Fibroblast of lung (primary cell): ENCODE data around the gene DLG5.

Experiments used
- EZH2 ChIP-seq: IDR thresholded peaks from 2 replicates; pipeline ENCODE4 v1.5.1; 2012; ENCODE audit warnings: low read length, control low read depth, mild to moderate bottlenecking; ENCODE audit errors: missing control alignments
- TF ChIP-seq, protein P1 (sequence below), 2 donors: IDR thresholded peaks in 1 of 2; conservative IDR thresholded peaks in 1 of 2; 1 replicate in 1 of 2; 2 replicates in 1 of 2; pipeline ENCODE4 v1.5.1; 2011 to 2012; ENCODE audit warnings: low read length in 2 of 2, control low read depth in 1 of 2, inconsistent platforms in 1 of 2, low read depth in 1 of 2, mild to moderate bottlenecking in 1 of 2

DNA sequence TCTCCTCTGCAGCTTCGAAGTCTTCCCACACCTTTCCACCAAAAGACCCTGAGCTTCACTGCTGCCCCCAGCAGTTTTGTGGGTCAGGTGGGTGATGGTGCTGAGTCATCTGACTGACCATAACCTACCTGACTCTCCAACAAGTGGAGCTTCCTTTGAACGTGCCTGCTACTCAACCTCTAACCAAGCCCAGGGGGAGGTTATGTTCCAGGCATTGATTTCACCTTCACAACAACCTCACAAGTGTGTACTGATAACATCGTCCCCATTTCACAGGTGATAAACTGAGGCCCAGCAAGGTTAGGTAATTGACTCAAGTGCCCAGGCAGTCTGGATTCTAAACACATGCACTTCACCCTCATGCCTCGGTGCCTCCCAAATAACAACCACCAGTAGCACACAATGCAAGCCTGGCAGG, 66.7 kb downstream of the DLG5 start:
- TF ChIP-seq, protein P1, sequence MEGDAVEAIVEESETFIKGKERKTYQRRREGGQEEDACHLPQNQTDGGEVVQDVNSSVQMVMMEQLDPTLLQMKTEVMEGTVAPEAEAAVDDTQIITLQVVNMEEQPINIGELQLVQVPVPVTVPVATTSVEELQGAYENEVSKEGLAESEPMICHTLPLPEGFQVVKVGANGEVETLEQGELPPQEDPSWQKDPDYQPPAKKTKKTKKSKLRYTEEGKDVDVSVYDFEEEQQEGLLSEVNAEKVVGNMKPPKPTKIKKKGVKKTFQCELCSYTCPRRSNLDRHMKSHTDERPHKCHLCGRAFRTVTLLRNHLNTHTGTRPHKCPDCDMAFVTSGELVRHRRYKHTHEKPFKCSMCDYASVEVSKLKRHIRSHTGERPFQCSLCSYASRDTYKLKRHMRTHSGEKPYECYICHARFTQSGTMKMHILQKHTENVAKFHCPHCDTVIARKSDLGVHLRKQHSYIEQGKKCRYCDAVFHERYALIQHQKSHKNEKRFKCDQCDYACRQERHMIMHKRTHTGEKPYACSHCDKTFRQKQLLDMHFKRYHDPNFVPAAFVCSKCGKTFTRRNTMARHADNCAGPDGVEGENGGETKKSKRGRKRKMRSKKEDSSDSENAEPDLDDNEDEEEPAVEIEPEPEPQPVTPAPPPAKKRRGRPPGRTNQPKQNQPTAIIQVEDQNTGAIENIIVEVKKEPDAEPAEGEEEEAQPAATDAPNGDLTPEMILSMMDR (conservative IDR thresholded peaks at IDR 0.05 in 1 of 2, IDR thresholded peaks at IDR 0.05 in 1 of 2; ENCODE audit: low read depth in 1 of 2, low read length in 2 of 2) = no peak
- TF ChIP-seq EZH2 = no peak
